GM23338 (cell line): ENCODE data around the gene SART1. TPM values are rescaled to one million over a fixed set of nuclear protein-coding genes. Genes with fewer than 3 reads are reported as not detected.

Experiments used
- ATAC-seq: fragments of 200-7000 bp; cut with Tn5 transposase; 3 replicates; pipeline ENCODE4 v1.9.1; 2020
- DNase-seq: peaks from one replicate; pipeline ENCODE4 v3.0.0-alpha.2; 2015; ENCODE audit warnings: low spot score
- H2AFZ ChIP-seq: fragments of 200-600 bp; sonication (generic); 2 replicates; pipeline ENCODE4 v1.8.0; 2016; ENCODE audit warnings: antibody characterized with exemption, mild to moderate bottlenecking, moderate library complexity
- H3F3A ChIP-seq: fragments of 200-600 bp; sonication (generic); replicated peaks from 2 replicates; pipeline ENCODE4 v1.8.0; 2017; ENCODE audit warnings: antibody characterized with exemption, mixed run types, low read depth
- H3K27ac ChIP-seq: fragments of 200-600 bp; sonication (generic); 2 replicates; pipeline ENCODE4 v1.6.1; 2016; ENCODE audit warnings: low read depth
- H3K27me3 ChIP-seq: fragments of 200-600 bp; sonication (generic); 2 replicates; pipeline ENCODE4 v1.8.0; 2016; ENCODE audit warnings: mild to moderate bottlenecking, mixed run types, moderate library complexity; ENCODE audit not compliant: insufficient read depth
- H3K36me3 ChIP-seq: fragments of 200-600 bp; sonication (generic); 2 replicates; pipeline ENCODE4 v1.8.0; 2016; ENCODE audit warnings: mild to moderate bottlenecking; ENCODE audit not compliant: insufficient read depth
- H3K4me1 ChIP-seq: fragments of 200-600 bp; sonication (generic); 2 replicates; pipeline ENCODE4 v1.8.0; 2016; ENCODE audit warnings: mild to moderate bottlenecking, moderate library complexity; ENCODE audit not compliant: insufficient read depth
- H3K4me2 ChIP-seq: fragments of 200-600 bp; sonication (generic); 2 replicates; pipeline ENCODE4 v1.7.1; 2017; ENCODE audit warnings: mixed run types
- H3K4me3 ChIP-seq: fragments of 200-600 bp; sonication (generic); 2 replicates; pipeline ENCODE4 v1.6.1; 2016; ENCODE audit warnings: mixed run types
- H3K79me2 ChIP-seq: fragments of 200-600 bp; sonication (generic); replicated peaks from 2 replicates; pipeline ENCODE4 v1.8.0; 2017; ENCODE audit warnings: mild to moderate bottlenecking; ENCODE audit not compliant: insufficient read depth
- H3K9me2 ChIP-seq: fragments of 200-600 bp; sonication (generic); 2 replicates; pipeline ENCODE4 v1.8.0; 2017; ENCODE audit not compliant: insufficient read depth
- H4K20me1 ChIP-seq: fragments of 200-600 bp; sonication (generic); replicated peaks from 2 replicates; pipeline ENCODE4 v1.8.0; 2017; ENCODE audit warnings: mild to moderate bottlenecking; ENCODE audit not compliant: insufficient read depth
- H3K27ac Mint-ChIP-seq: 2 replicates; pipeline ENCODE4 v1.8.0; 2020; ENCODE audit warnings: inconsistent platforms, mild to moderate bottlenecking, moderate library complexity, mixed read lengths
- H3K27me3 Mint-ChIP-seq: 3 replicates; pipeline ENCODE4 v1.8.0; 2022; ENCODE audit warnings: low read depth, mild to moderate bottlenecking, moderate library complexity, mixed read lengths, inconsistent platforms; ENCODE audit not compliant: insufficient read depth, poor library complexity
- H3K36me3 Mint-ChIP-seq: 3 replicates; pipeline ENCODE4 v1.8.0; 2021; ENCODE audit warnings: low read depth, mild to moderate bottlenecking, inconsistent platforms, moderate library complexity, mixed read lengths
- H3K4me1 Mint-ChIP-seq: 3 replicates; pipeline ENCODE4 v1.8.0; 2020; ENCODE audit warnings: mild to moderate bottlenecking, inconsistent platforms, mixed read lengths
- H3K4me3 Mint-ChIP-seq: 3 replicates; pipeline ENCODE4 v1.8.0; 2021; ENCODE audit warnings: moderate library complexity, mild to moderate bottlenecking, inconsistent platforms, mixed read lengths
- H3K9me3 Mint-ChIP-seq: 3 replicates; pipeline ENCODE4 v1.8.0; 2020; ENCODE audit warnings: moderate library complexity, mild to moderate bottlenecking, inconsistent platforms, mixed read lengths
- EZH2phosphoT487 ChIP-seq: fragments of 200-600 bp; sonication (generic); IDR thresholded peaks from one replicate; pipeline ENCODE4 v1.8.1; 2018; ENCODE audit warnings: antibody characterized with exemption; ENCODE audit not compliant: unreplicated experiment
- JUNB ChIP-seq: IDR thresholded peaks from one replicate; pipeline ENCODE4 v1.6.1; 2016; ENCODE audit warnings: antibody characterized with exemption; ENCODE audit not compliant: unreplicated experiment
- NANOG ChIP-seq: IDR thresholded peaks from 2 replicates; pipeline ENCODE4 v1.6.1; 2016; ENCODE audit warnings: antibody characterized with exemption, borderline replicate concordance
- POLR2AphosphoS5 ChIP-seq: IDR thresholded peaks from 2 replicates; pipeline ENCODE4 v1.6.1; 2016; ENCODE audit warnings: antibody characterized with exemption, low read depth
- ZNF114 ChIP-seq: fragments of 250-450 bp; sonication (Bioruptor Pico); IDR thresholded peaks from 2 replicates; pipeline ENCODE4 v1.5.0; 2020; ENCODE audit warnings: mild to moderate bottlenecking, moderate library complexity
- polyA plus RNA-seq: library from polyadenylated mRNA; unstranded; fragments of >200 nt; fragmentation: Nextera tagmentation; extraction: Ambion mirVana; gene quantifications from 2 replicates; pipeline ENCODE4 v1.2.1, GENCODE V29; 2016
- total RNA-seq: library from RNA; depleted of rRNA; stranded (reverse); fragments of >200 nt; shearing (Covaris generic); gene quantifications from 2 replicates; pipeline ENCODE4 v1.2.3, GENCODE V29; 2014
- TF ChIP-seq, protein P1 (sequence below): fragments of 250-450 bp; sonication (Bioruptor Pico); IDR thresholded peaks from 2 replicates; pipeline ENCODE4 v1.5.0; 2020; ENCODE audit warnings: mild to moderate bottlenecking, moderate library complexity
- TF ChIP-seq, protein P2 (sequence below), 2 experiments: fragments of 200-600 bp in 1 of 2; sonication (generic) in 1 of 2; conservative IDR thresholded peaks; 2 replicates each; pipeline versions ENCODE4 v1.5.1 to v1.6.1; 2016 to 2017; ENCODE audit warnings: antibody characterized with exemption in 2 of 2, low read depth in 2 of 2, mild to moderate bottlenecking in 2 of 2, moderate library complexity in 1 of 2

SART1 gene
- total and polyA plus RNA-seq, 2 experiments from 2014 or later = 43.9 to 91.0 TPM

DNA sequence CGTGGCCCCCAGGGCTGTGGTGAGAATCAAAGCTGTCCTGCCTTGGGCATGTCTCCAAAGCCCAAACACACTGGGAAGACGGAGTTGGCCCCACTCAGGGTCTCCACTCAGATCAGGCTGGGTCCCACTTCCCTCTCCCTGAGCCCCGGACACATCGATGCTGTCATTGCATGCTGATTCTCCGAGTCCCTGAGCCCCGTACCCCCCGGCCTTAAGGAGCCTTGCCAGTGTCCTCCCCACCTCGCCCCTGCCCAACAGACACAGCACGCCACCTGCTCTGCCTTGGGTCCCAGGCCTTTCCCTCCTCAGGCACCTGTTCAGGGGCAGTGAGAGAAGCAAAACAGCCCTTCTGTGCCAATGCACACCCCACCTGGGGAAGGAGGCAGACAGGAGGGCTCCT lies 25.8 kb downstream of the SART1 start:
- Histone ChIP-seq H3K36me3 (no peaks in the 10 kb centered on the region), H3K79me2 (no peaks in the 10 kb centered on the region), H4K20me1 (no peaks in the 10 kb centered on the region), H3K4me3 (no peak overlapping the region), H3K27me3 (no peaks in the 10 kb centered on the region), H3K4me1 (no peaks in the 10 kb centered on the region), H3K4me2 (no peak overlapping the region), H2AFZ (no peak overlapping the region), H3F3A (0 out of 2 replicates have a peak, but pooled peaks cover 7% of the 10 kb centered on the region), H3K27ac (no peak overlapping the region), H3K9me2 (no peaks in the 10 kb centered on the region)
- H3K27me3 Mint-ChIP-seq = peaks cover 7% of the 10 kb centered on the region
- no peak for DNase-seq
- no peak overlapping the region for H3K27ac Mint-ChIP-seq
- TF ChIP-seq POLR2AphosphoS5 (no peak), NANOG (no peak), JUNB (no peak), ZNF114 (CRISPR knock-in tag) (no peak), EZH2phosphoT487 (no peak)
- TF ChIP-seq, protein P1, sequence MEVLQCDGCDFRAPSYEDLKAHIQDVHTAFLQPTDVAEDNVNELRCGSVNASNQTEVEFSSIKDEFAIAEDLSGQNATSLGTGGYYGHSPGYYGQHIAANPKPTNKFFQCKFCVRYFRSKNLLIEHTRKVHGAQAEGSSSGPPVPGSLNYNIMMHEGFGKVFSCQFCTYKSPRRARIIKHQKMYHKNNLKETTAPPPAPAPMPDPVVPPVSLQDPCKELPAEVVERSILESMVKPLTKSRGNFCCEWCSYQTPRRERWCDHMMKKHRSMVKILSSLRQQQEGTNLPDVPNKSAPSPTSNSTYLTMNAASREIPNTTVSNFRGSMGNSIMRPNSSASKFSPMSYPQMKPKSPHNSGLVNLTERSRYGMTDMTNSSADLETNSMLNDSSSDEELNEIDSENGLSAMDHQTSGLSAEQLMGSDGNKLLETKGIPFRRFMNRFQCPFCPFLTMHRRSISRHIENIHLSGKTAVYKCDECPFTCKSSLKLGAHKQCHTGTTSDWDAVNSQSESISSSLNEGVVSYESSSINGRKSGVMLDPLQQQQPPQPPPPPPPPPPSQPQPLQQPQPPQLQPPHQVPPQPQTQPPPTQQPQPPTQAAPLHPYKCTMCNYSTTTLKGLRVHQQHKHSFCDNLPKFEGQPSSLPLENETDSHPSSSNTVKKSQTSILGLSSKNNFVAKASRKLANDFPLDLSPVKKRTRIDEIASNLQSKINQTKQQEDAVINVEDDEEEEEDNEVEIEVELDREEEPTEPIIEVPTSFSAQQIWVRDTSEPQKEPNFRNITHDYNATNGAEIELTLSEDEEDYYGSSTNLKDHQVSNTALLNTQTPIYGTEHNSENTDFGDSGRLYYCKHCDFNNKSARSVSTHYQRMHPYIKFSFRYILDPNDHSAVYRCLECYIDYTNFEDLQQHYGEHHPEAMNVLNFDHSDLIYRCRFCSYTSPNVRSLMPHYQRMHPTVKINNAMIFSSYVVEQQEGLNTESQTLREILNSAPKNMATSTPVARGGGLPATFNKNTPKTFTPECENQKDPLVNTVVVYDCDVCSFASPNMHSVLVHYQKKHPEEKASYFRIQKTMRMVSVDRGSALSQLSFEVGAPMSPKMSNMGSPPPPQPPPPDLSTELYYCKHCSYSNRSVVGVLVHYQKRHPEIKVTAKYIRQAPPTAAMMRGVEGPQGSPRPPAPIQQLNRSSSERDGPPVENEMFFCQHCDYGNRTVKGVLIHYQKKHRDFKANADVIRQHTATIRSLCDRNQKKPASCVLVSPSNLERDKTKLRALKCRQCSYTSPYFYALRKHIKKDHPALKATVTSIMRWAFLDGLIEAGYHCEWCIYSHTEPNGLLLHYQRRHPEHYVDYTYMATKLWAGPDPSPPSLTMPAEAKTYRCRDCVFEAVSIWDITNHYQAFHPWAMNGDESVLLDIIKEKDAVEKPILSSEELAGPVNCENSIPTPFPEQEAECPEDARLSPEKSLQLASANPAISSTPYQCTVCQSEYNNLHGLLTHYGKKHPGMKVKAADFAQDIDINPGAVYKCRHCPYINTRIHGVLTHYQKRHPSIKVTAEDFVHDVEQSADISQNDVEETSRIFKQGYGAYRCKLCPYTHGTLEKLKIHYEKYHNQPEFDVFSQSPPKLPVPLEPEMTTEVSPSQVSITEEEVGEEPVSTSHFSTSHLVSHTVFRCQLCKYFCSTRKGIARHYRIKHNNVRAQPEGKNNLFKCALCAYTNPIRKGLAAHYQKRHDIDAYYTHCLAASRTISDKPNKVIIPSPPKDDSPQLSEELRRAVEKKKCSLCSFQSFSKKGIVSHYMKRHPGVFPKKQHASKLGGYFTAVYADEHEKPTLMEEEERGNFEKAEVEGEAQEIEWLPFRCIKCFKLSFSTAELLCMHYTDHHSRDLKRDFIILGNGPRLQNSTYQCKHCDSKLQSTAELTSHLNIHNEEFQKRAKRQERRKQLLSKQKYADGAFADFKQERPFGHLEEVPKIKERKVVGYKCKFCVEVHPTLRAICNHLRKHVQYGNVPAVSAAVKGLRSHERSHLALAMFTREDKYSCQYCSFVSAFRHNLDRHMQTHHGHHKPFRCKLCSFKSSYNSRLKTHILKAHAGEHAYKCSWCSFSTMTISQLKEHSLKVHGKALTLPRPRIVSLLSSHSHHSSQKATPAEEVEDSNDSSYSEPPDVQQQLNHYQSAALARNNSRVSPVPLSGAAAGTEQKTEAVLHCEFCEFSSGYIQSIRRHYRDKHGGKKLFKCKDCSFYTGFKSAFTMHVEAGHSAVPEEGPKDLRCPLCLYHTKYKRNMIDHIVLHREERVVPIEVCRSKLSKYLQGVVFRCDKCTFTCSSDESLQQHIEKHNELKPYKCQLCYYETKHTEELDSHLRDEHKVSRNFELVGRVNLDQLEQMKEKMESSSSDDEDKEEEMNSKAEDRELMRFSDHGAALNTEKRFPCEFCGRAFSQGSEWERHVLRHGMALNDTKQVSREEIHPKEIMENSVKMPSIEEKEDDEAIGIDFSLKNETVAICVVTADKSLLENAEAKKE = no peak
- TF ChIP-seq, protein P2, sequence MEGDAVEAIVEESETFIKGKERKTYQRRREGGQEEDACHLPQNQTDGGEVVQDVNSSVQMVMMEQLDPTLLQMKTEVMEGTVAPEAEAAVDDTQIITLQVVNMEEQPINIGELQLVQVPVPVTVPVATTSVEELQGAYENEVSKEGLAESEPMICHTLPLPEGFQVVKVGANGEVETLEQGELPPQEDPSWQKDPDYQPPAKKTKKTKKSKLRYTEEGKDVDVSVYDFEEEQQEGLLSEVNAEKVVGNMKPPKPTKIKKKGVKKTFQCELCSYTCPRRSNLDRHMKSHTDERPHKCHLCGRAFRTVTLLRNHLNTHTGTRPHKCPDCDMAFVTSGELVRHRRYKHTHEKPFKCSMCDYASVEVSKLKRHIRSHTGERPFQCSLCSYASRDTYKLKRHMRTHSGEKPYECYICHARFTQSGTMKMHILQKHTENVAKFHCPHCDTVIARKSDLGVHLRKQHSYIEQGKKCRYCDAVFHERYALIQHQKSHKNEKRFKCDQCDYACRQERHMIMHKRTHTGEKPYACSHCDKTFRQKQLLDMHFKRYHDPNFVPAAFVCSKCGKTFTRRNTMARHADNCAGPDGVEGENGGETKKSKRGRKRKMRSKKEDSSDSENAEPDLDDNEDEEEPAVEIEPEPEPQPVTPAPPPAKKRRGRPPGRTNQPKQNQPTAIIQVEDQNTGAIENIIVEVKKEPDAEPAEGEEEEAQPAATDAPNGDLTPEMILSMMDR (conservative IDR thresholded peaks at IDR 0.05; ENCODE audit: low read depth in 2 of 2) = no peak
- H3K4me1 Mint-ChIP-seq = no peaks in the 10 kb centered on the region
- H3K36me3 Mint-ChIP-seq = no peaks in the 10 kb centered on the region
- no peak overlapping the region for H3K4me3 Mint-ChIP-seq
- no peak for ATAC-seq
- H3K9me3 Mint-ChIP-seq = no peaks in the 10 kb centered on the region
